GM10248 (cell line): Measurements from ENCODE around the gene PRDM2.

ENCODE experiments used
- CTCF ChIA-PET: fragments of 300-600 bp; sonication (Branson Sonifier 250); formaldehyde crosslinking; extraction: SDS; loops from one replicate; lab custom pipeline; 2021; ENCODE audit warnings: antibody characterized with exemption; lab: Yijun Ruan, JAX
- POLR2A ChIA-PET: fragments of 350-650 bp; sonication (Branson Sonifier 250); formaldehyde crosslinking; extraction: SDS; loops from one replicate; lab custom pipeline; 2020; ENCODE audit warnings: antibody characterized with exemption; lab: Yijun Ruan, JAX
- DNase-seq: peaks from one replicate; pipeline ENCODE4 v3.0.0; 2012; ENCODE audit errors: extremely low spot score
- CTCF ChIP-seq: IDR thresholded peaks from 2 replicates; pipeline ENCODE4 v1.5.1; 2012; ENCODE audit warnings: mild to moderate bottlenecking, low read depth; ENCODE audit errors: extremely low read depth, missing control alignments, control extremely low read depth

The PRDM2 gene

GRCh38 chr1:13699936-13700520 is at the start of gene PRDM2:
Gene PRDM2 (plus strand): TSS chr1:13700188. CDS start chr1:13715606, 15,418 bp downstream.
- POLR2A ChIA-PET: no interaction called here
- DNase-seq: peak; percentile 76
- no peak for TF ChIP-seq CTCF
- CTCF ChIA-PET: interaction anchor here (1.0 to 17.6 kb wide), 2 partner anchors 27 to 61 kb away, joined by 3 to 256 read pairs; no protein-coding TSS in a partner anchor

- DNase-seq: no peak
- TF ChIP-seq CTCF: no peak
- CTCF ChIA-PET: no interaction called here
- POLR2A ChIA-PET: no interaction called here
Measured at GRCh38 chr1:13651279-13651678, 48.7 kb upstream of the PRDM2 start.

GRCh38 chr1:13652238-13652637 is 47.8 kb upstream of the PRDM2 start:
- POLR2A ChIA-PET: no interaction called here
- CTCF ChIA-PET: no interaction called here
- no peak for TF ChIP-seq CTCF
- DNase-seq: no peak

- TF ChIP-seq CTCF: no peak
- CTCF ChIA-PET: interaction anchor here (1.5 to 6.6 kb wide), 3 partner anchors 64 to 298 kb away, joined by 3 to 49 read pairs (median 7); no protein-coding TSS in a partner anchor
- no peak for DNase-seq
- POLR2A ChIA-PET: no interaction called here
Measured at GRCh38 chr1:13661539-13661938, 38.4 kb upstream of the PRDM2 start.

- POLR2A ChIA-PET: no interaction called here
- DNase-seq: no peak
- CTCF ChIA-PET: interaction anchor here (1.1 to 6.6 kb wide), 6 partner anchors 12 to 297 kb away, joined by 3 to 49 read pairs (median 4); no protein-coding TSS in a partner anchor
- no peak for TF ChIP-seq CTCF
Measured at GRCh38 chr1:13662493-13662892, 37.5 kb upstream of the PRDM2 start.

GRCh38 chr1:13663969-13664368 is 36.0 kb upstream of the PRDM2 start:
- no peak for DNase-seq
- ChIA-PET POLR2A (no interaction called here), CTCF (interaction anchor here (2.6 to 6.6 kb wide), 2 partner anchors 62 to 161 kb away, joined by 9 to 49 read pairs; no protein-coding TSS in a partner anchor)
- TF ChIP-seq CTCF: no peak
